Heart left ventricle (tissue), 13 donors: Measurements from ENCODE around the gene ITGB5.

Experiments
- POLR2A ChIP-seq, 2 donors: fragments of 450-650 bp; IDR thresholded peaks; one replicate each; pipeline ENCODE4 v1.6.1; 2017; ENCODE audit warnings: antibody characterized with exemption in 2 of 2, mild to moderate bottlenecking in 2 of 2, moderate library complexity in 2 of 2
- TF ChIP-seq, protein P1 (sequence below), 12 donors: fragments of 200-600 bp; sonication (generic) in 4 of 12; IDR thresholded peaks; one replicate each; pipeline versions ENCODE4 v1.5.0 to v1.8.0; 2018 to 2022; ENCODE audit warnings: antibody characterized with exemption in 12 of 12, mild to moderate bottlenecking in 5 of 12
- donor health status: ischemic (EF 13 %, LVEDD 7.1; RV severe dilation, severe dysfunction).
- donor health status: DM: no; HTN: yes; CAD: no.
- donor health status: DM: no; HTN: no; CAD: no.
- donor health status: ischemic (EF 25% LVEDD 6.9; RV normal size, moderate dysfunction).
- donor health status: ischemic (EF 25% LVEDD 5.7; RV mildly dilated, moderate dysfunction).
- donor health status: ischemic (EF 35%, LVEDD 5.7; RV mildly dilated, moderate dysfunction).
- donor health status: nonischemic (EF 11% LVEDD 7.7; RV severe dilation, severe dysfunction).
- donor health status: DM: yes; HTN: yes; CAD: no.
- donor health status: PGD.
- donor health status: ischemic (EF 29% LVEDD 5.4; RV normal size, mild dysfunction).
- donor health status: nonischemic (EF 23%, LVEDD 6.1; RV moderate dilation, normal function).

DNA sequence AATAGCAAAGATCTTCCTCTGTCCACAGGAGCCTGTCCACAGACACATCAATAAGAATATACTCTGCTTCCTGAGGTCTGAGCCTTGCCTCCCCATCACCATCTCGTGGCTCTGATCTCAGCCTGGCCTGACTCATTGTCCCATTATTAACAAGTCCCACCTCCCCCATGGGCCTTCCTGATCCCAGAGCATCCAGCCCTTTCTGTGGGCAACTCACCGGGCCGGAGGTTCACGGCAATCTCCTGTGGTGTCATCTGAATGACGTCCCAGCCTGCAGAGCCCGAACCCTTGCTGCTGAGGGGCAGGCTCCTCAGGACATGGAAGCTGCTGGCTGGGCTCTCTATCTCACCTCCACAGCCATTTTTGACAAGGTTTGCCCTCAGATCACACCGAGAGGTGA, 28.1 kb downstream of the ITGB5 start:
- TF ChIP-seq, protein P1, sequence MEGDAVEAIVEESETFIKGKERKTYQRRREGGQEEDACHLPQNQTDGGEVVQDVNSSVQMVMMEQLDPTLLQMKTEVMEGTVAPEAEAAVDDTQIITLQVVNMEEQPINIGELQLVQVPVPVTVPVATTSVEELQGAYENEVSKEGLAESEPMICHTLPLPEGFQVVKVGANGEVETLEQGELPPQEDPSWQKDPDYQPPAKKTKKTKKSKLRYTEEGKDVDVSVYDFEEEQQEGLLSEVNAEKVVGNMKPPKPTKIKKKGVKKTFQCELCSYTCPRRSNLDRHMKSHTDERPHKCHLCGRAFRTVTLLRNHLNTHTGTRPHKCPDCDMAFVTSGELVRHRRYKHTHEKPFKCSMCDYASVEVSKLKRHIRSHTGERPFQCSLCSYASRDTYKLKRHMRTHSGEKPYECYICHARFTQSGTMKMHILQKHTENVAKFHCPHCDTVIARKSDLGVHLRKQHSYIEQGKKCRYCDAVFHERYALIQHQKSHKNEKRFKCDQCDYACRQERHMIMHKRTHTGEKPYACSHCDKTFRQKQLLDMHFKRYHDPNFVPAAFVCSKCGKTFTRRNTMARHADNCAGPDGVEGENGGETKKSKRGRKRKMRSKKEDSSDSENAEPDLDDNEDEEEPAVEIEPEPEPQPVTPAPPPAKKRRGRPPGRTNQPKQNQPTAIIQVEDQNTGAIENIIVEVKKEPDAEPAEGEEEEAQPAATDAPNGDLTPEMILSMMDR (IDR thresholded peaks at IDR 0.05): no peak
- TF ChIP-seq POLR2A (IDR thresholded peaks at IDR 0.05): no peak
